Subcutaneous adipose tissue (tissue), 4 donors: Measurements from ENCODE around the gene LHFPL6. TPM values are rescaled to one million over a fixed set of nuclear protein-coding genes. Genes with fewer than 3 reads are reported as not detected.

Experiments
- CTCF ChIP-seq: fragments of 450-650 bp; IDR thresholded peaks from one replicate; pipeline ENCODE4 v1.5.1; 2016; ENCODE audit warnings: low read depth, mild to moderate bottlenecking, control low read depth, antibody characterized with exemption, moderate library complexity
- total RNA-seq, 4 donors: library from RNA; depleted of rRNA; stranded (reverse); fragments of >200 nt; gene quantifications; one replicate each; pipeline ENCODE4 v1.1.0, GENCODE V29; 2016

Gene LHFPL6
- total RNA-seq, 4 donors from 2014 or later, result 75.2 to 106 (median 90.4) TPM

GRCh38 chr13:39603424-39603947 lies 493 bp upstream of the LHFPL6 start:
- no peak for TF ChIP-seq CTCF

- no peak for TF ChIP-seq CTCF
Measured at GRCh38 chr13:39602277-39602613, 748 bp downstream of the LHFPL6 start.

GRCh38 chr13:39601636-39602035 lies 1.4 kb downstream of the LHFPL6 start:
- no peak for TF ChIP-seq CTCF

- TF ChIP-seq CTCF, result no peak
Measured at GRCh38 chr13:39600766-39601165, 2.2 kb downstream of the LHFPL6 start.

GRCh38 chr13:39599842-39600241 lies 3.2 kb downstream of the LHFPL6 start:
- no peak for TF ChIP-seq CTCF

- TF ChIP-seq CTCF, result no peak
Measured at GRCh38 chr13:39599012-39599411, 4.0 kb downstream of the LHFPL6 start.

GRCh38 chr13:39597838-39598237 lies 5.2 kb downstream of the LHFPL6 start:
- TF ChIP-seq CTCF, result no peak
